Endothelial cell (in vitro differentiated cells): Measurements from ENCODE around the gene LRRC19. TPM values are rescaled to one million over a fixed set of nuclear protein-coding genes. Genes with fewer than 3 reads are reported as not detected.

Experiments
- DNase-seq: peaks from one replicate; pipeline ENCODE4 v3.0.0; 2021; ENCODE audit warnings: low spot score
- H3K27ac Mint-ChIP-seq: one replicate; pipeline ENCODE4 v1.8.0; 2021; ENCODE audit warnings: mixed read lengths, inconsistent platforms; ENCODE audit not compliant: unreplicated experiment
- H3K27me3 Mint-ChIP-seq: one replicate; pipeline ENCODE4 v1.8.0; 2021; ENCODE audit warnings: mild to moderate bottlenecking, moderate library complexity, mixed read lengths, inconsistent platforms; ENCODE audit not compliant: unreplicated experiment
- H3K36me3 Mint-ChIP-seq: one replicate; pipeline ENCODE4 v1.8.0; 2021; ENCODE audit warnings: mild to moderate bottlenecking, low read depth, mixed read lengths, inconsistent platforms; ENCODE audit not compliant: unreplicated experiment
- H3K4me1 Mint-ChIP-seq: one replicate; pipeline ENCODE4 v1.8.0; 2021; ENCODE audit warnings: mild to moderate bottlenecking, mixed read lengths, inconsistent platforms; ENCODE audit not compliant: unreplicated experiment
- H3K4me3 Mint-ChIP-seq: one replicate; pipeline ENCODE4 v1.8.0; 2021; ENCODE audit warnings: mild to moderate bottlenecking, mixed read lengths, inconsistent platforms; ENCODE audit not compliant: unreplicated experiment
- H3K9me3 Mint-ChIP-seq: one replicate; pipeline ENCODE4 v1.8.0; 2021; ENCODE audit warnings: mixed read lengths, inconsistent platforms; ENCODE audit not compliant: unreplicated experiment
- CTCF ChIP-seq: fragments of 200-600 bp; sonication (generic); IDR thresholded peaks from one replicate; pipeline ENCODE4 v1.5.0; 2021; ENCODE audit warnings: antibody characterized with exemption; ENCODE audit not compliant: unreplicated experiment
- total RNA-seq: library from RNA; stranded (reverse); fragmentation: NEBNext Ultra II Directional; extraction: Animal tissue kit (Norgen Biotek cat#: 25700); gene quantifications from one replicate; pipeline ENCODE4 v1.2.1, GENCODE V29; 2021; ENCODE audit not compliant: unreplicated experiment

Gene LRRC19
- total RNA-seq, 1 donor from 2014 or later, result not detected

GRCh38 chr9:26983340-26983739, 22.1 kb downstream of the LRRC19 start:
- Mint-ChIP-seq H3K27ac (no peak overlapping the region), H3K4me3 (no peak overlapping the region), H3K36me3 (peaks cover 5% of the 10 kb centered on the region), H3K9me3 (no peaks in the 10 kb centered on the region), H3K27me3 (no peaks in the 10 kb centered on the region), H3K4me1 (no peaks in the 10 kb centered on the region)
- no peak for DNase-seq
- no peak for TF ChIP-seq CTCF

GRCh38 chr9:26975728-26976707, 29.5 kb downstream of the LRRC19 start:
- Mint-ChIP-seq H3K4me3 (no peak overlapping the region), H3K27me3 (peaks cover 2% of the 10 kb centered on the region), H3K9me3 (peaks cover 4% of the 10 kb centered on the region), H3K36me3 (peaks cover 3% of the 10 kb centered on the region), H3K4me1 (peaks cover 2% of the 10 kb centered on the region), H3K27ac (no peak overlapping the region)
- TF ChIP-seq CTCF, result no peak
- no peak for DNase-seq

GRCh38 chr9:26974927-26975326, 30.5 kb downstream of the LRRC19 start:
- H3K27ac Mint-ChIP-seq, result no peak overlapping the region
- DNase-seq, result no peak
- peaks cover 4% of the 10 kb centered on the region for H3K9me3 Mint-ChIP-seq
- peaks cover 3% of the 10 kb centered on the region for H3K36me3 Mint-ChIP-seq
- TF ChIP-seq CTCF, result no peak
- no peak overlapping the region for H3K4me3 Mint-ChIP-seq
- peaks cover 2% of the 10 kb centered on the region for H3K4me1 Mint-ChIP-seq
- peaks cover 2% of the 10 kb centered on the region for H3K27me3 Mint-ChIP-seq

- Mint-ChIP-seq H3K9me3 (peaks cover 4% of the 10 kb centered on the region), H3K27me3 (peaks cover 2% of the 10 kb centered on the region), H3K4me3 (no peak overlapping the region), H3K27ac (no peak overlapping the region), H3K4me1 (peaks cover 2% of the 10 kb centered on the region), H3K36me3 (peaks cover 3% of the 10 kb centered on the region)
- TF ChIP-seq CTCF, result no peak
- no peak for DNase-seq
Measured at GRCh38 chr9:26973989-26974388, 31.5 kb downstream of the LRRC19 start.

- peaks cover 2% of the 10 kb centered on the region for H3K27me3 Mint-ChIP-seq
- H3K36me3 Mint-ChIP-seq, result peaks cover 3% of the 10 kb centered on the region
- no peak overlapping the region for H3K27ac Mint-ChIP-seq
- H3K4me3 Mint-ChIP-seq, result no peak overlapping the region
- no peak for TF ChIP-seq CTCF
- peaks cover 2% of the 10 kb centered on the region for H3K4me1 Mint-ChIP-seq
- H3K9me3 Mint-ChIP-seq, result peaks cover 4% of the 10 kb centered on the region
- no peak for DNase-seq
Measured at GRCh38 chr9:26971721-26972120, 33.8 kb downstream of the LRRC19 start.
